ENCODE results near the gene TSPAN9. TPM values are rescaled to one million over a fixed set of nuclear protein-coding genes. Genes with fewer than 3 reads are reported as not detected.

TSPAN9 gene
- total RNA-seq, 1 experiment from 2014 or later: 13.2 TPM

DNA sequence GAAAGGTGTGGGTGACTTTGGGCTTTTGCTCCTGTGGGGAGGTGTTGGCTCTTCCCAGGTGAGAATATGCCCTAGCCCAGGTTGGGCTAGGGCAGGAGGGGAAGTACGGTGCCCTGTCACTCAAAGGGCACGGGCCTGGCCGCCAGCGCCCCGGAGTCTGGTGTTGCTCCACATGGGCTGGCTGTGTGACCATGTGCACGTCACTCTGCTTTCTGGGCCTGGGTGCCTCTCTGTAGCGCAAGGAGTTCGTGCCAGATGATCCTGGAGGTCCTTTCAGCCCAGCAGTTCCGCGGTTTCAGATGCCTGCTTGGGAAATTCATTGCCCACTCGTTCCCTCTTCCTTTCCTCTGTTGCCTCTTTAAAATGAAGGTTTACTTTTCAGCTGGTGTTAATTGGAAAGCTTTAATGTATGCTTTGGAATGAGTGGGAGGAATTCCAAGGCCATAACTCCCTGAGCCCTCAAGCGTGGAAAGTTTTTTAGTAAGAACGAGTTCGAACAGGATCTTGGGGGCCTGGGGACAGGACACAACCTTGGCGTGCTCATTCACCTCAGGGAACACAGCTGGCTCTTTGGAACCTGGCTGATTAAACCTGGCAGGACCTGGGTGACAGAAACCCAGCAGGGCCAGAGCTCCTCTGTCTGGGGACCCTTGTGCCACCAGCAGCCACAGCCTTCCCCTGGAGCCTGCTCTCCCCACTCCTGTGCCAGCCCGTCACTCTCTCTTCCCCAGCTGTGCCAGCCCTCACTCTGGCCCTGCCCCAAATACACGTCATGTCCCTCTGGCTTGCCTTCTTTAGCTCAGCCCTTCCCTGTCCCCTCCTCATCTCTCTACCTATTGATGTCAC is 42.8 kb downstream of the TSPAN9 start:
- intact Hi-C loops (cut with micrococcal nuclease): no loop called here
- H3K9ac ChIP-seq (ENCODE audit: low read length): no peak overlapping the region
- H3K4me2 ChIP-seq (ENCODE audit: low read length): no peak overlapping the region
- no peaks in the 10 kb centered on the region for H3K79me2 ChIP-seq (ENCODE audit: insufficient read depth, low read length)
- H3K27ac ChIP-seq (ENCODE audit: low read depth, low read length): no peak overlapping the region
- no peaks in the 10 kb centered on the region for H3K27me3 ChIP-seq (ENCODE audit: insufficient read depth, low read length)
- H3K36me3 ChIP-seq (ENCODE audit: control insufficient read depth in 1 of 2, insufficient read depth in 2 of 2, low read length in 2 of 2): no peaks in the 10 kb centered on the region
- no peak for ATAC-seq
- DNase-seq (ENCODE audit: low read depth, low spot score): no peak
- H3K4me1 ChIP-seq (ENCODE audit: control insufficient read depth in 1 of 2, insufficient read depth in 2 of 2, low read length in 2 of 2): no peaks in the 10 kb centered on the region
- H3K9me2 ChIP-seq (ENCODE audit: insufficient read depth): no peaks in the 10 kb centered on the region
- H2AFZ ChIP-seq (ENCODE audit: low read depth, low read length, poor library complexity, severe bottlenecking): no peak overlapping the region
- TF ChIP-seq ZNF274 (IDR thresholded peaks at IDR 0.05; ENCODE audit: low read depth, low read length): no peak
- no peak for TF ChIP-seq SRF (IDR thresholded peaks at IDR 0.05; ENCODE audit: low read depth)
- TF ChIP-seq CBX3 (IDR thresholded peaks at IDR 0.05; ENCODE audit: low read depth): no peak
- TF ChIP-seq EGR1 (IDR thresholded peaks at IDR 0.05; ENCODE audit: low read depth): no peak
- no peak for TF ChIP-seq SP1 (IDR thresholded peaks at IDR 0.05; ENCODE audit: low read depth)
- TF ChIP-seq, protein P1, sequence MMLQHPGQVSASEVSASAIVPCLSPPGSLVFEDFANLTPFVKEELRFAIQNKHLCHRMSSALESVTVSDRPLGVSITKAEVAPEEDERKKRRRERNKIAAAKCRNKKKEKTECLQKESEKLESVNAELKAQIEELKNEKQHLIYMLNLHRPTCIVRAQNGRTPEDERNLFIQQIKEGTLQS (IDR thresholded peaks at IDR 0.05): no peak
- TF ChIP-seq EZH2phosphoT487 (IDR thresholded peaks at IDR 0.05; ENCODE audit: borderline replicate concordance): no peak
- TF ChIP-seq, protein P2, sequence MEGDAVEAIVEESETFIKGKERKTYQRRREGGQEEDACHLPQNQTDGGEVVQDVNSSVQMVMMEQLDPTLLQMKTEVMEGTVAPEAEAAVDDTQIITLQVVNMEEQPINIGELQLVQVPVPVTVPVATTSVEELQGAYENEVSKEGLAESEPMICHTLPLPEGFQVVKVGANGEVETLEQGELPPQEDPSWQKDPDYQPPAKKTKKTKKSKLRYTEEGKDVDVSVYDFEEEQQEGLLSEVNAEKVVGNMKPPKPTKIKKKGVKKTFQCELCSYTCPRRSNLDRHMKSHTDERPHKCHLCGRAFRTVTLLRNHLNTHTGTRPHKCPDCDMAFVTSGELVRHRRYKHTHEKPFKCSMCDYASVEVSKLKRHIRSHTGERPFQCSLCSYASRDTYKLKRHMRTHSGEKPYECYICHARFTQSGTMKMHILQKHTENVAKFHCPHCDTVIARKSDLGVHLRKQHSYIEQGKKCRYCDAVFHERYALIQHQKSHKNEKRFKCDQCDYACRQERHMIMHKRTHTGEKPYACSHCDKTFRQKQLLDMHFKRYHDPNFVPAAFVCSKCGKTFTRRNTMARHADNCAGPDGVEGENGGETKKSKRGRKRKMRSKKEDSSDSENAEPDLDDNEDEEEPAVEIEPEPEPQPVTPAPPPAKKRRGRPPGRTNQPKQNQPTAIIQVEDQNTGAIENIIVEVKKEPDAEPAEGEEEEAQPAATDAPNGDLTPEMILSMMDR (IDR thresholded peaks at IDR 0.05 in 2 of 3, conservative IDR thresholded peaks at IDR 0.05 in 1 of 3; ENCODE audit: borderline replicate concordance in 1 of 3, insufficient read depth in 1 of 3, low read depth in 2 of 3, low read length in 2 of 3): no peak
- TF ChIP-seq TCF7L2 (IDR thresholded peaks at IDR 0.05; ENCODE audit: borderline replicate concordance, extremely low read depth, insufficient read depth, insufficient read length): no peak
- no peak for TF ChIP-seq ELF1 (IDR thresholded peaks at IDR 0.05; ENCODE audit: borderline replicate concordance, low read depth)
- no peak for TF ChIP-seq RAD21 (IDR thresholded peaks at IDR 0.05; ENCODE audit: low read depth)
- TF ChIP-seq, protein P3, sequence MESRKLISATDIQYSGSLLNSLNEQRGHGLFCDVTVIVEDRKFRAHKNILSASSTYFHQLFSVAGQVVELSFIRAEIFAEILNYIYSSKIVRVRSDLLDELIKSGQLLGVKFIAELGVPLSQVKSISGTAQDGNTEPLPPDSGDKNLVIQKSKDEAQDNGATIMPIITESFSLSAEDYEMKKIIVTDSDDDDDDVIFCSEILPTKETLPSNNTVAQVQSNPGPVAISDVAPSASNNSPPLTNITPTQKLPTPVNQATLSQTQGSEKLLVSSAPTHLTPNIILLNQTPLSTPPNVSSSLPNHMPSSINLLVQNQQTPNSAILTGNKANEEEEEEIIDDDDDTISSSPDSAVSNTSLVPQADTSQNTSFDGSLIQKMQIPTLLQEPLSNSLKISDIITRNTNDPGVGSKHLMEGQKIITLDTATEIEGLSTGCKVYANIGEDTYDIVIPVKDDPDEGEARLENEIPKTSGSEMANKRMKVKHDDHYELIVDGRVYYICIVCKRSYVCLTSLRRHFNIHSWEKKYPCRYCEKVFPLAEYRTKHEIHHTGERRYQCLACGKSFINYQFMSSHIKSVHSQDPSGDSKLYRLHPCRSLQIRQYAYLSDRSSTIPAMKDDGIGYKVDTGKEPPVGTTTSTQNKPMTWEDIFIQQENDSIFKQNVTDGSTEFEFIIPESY (IDR thresholded peaks at IDR 0.05; ENCODE audit: extremely low read depth, insufficient replicate concordance, low read length): no peak
- no peak for TF ChIP-seq SIN3A (IDR thresholded peaks at IDR 0.05; ENCODE audit: low read depth)
- TF ChIP-seq, protein P4, sequence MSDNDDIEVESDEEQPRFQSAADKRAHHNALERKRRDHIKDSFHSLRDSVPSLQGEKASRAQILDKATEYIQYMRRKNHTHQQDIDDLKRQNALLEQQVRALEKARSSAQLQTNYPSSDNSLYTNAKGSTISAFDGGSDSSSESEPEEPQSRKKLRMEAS (IDR thresholded peaks at IDR 0.05): no peak
- ChIA-PET POLR2A (no interaction called here), CTCF (no interaction called here), RAD21 (ENCODE audit: low non-redundant PET in 1 of 2, low total read pairs in 2 of 2, uncharacterized antibody in 2 of 2, unreplicated experiment in 2 of 2) (no interaction called here)
- no peaks in the 10 kb centered on the region for H4K20me1 ChIP-seq (ENCODE audit: insufficient read depth)
- no peak overlapping the region for H3K4me3 ChIP-seq (replicated peaks in 1 of 2; ENCODE audit: low read depth in 1 of 2, low read length in 2 of 2)
- no TSS peak for BruUV-seq (replicated peaks)
- H3K9me3 ChIP-seq (ENCODE audit: control insufficient read depth in 1 of 2, insufficient read depth in 1 of 2, low read depth in 1 of 2, low read length in 2 of 2): peaks cover 0 to 1% of the 10 kb centered on the region in 2 experiments; a peak in 1 of 4 replicates

Measured in HCT116 (cell line).